NCI-H524 (cell line): ENCODE data around the gene CDK8.
"Not testable (repeated sequence)": the region's sequence is repeated elsewhere in the genome, so short reads cannot be mapped to it uniquely, and the experiment has no call there.

Source experiments
- DNase-seq, 2 experiments: peaks; one replicate each; lab custom pipeline; 2025; lab: John Stamatoyannopoulos, UW

CDK8 gene

DNA sequence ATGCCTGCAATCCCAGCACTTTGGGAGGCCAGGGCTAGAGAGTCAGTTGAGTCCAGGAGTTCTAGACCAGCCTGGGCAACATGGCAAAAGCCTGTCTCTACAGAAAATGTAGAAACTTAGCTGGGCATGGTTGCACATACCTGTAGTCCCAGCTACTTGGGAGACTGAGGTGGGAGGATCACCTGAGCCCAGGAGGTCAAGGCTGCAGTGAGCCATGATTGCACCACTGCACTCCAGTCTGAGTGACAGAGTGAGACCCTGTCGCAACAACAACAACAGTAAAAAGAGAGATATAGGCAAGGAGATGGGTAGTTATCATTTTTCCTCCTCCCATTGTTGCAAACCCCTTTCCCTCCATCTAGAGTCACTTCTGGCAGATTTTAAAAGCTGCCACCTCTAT, 62.2 kb downstream of the CDK8 start:
- DNase-seq: not testable (repeated sequence)

DNA sequence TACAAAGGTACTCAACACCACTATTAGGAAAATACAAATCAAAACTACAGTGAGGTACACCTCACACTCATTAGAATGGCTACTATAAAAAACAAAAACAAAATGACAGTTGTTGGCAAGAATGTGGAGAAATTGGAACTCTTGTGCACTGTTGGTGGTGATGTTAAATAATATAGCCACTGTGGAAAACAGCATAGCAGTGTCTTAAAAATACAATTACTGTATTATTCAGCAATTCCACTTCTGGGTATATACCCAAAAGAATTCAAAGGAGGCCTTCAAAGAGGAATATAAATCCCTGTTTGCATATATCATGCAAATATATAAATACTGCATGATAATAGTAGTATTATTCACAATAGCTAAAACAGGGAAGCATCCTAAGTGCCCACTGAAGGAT, 66.8 kb downstream of the CDK8 start:
- DNase-seq: no peak

DNA sequence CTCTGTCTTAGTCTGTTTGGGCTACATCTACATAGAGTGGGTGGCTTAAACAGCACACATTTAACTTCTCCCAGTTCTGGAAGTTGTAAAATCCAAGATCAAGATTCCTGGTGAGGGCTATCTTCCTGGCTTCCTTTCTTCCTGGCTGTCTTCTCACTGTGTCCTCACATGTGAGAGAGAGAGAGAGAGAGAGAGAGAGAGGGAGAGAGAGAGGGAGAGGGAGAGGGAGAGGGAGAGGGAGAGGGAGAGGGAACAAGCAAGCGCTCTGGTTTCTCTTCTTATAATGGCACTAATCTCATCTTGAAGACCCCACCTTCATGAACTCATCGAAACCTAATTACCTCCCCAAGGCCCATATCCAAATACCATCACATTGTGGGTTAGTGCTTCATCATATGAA, 69.2 kb downstream of the CDK8 start:
- no peak for DNase-seq

DNA sequence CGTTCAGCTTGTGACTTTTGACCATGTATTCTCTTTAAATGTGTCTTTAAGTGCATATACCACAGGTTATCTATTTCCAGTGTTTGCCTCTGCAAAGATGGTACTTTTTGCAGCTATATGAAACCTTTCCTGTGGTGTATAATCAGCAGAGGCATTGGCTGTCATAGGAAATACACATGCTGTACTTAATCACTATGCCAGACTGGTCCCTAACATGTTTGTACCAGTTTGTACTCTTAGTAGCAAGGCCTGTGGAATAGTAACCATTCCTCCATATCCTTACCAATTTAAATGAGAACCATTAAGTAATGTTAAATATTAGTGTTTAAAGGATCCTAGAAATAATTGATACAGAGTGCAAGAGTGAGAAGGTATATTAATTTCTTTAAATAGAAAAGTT, 69.8 kb downstream of the CDK8 start:
- DNase-seq: no peak

DNA sequence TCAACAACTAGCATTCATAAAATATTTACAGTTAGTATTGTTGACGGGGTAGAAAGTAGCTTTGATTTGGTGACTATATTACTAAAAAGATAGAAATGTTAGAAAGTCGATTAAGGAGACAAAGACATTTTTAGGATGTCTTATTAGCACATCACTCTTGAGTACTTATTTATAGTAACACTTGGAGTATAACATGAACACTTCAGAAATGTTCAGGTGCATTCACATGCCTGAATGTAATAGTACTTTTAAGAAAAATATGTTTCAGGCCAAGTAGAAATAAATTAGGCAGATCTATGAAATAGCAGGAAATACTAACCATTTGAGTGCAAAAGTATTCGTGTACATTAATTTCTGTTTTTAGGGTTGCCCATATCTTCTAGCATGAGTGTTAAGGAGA, 70.4 kb downstream of the CDK8 start:
- DNase-seq: no peak

DNA sequence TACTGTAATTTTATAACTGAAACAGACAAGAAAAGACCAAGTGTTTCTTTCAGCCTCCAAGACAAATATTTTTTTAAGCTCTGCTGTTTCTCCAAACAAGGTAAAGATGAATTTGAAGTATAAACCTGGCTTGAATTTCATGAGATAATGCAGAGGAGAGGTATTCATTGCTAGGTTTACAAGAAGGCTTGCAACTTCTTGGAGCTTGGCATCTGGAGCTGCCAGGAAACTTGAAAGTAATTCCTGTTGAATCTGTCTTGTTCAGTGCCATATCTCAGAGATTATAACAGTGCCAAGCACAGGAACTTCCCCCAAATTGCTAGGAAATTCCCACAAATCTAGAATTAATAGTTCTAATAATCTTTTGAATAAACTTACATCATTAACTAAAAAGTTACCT, 70.9 kb downstream of the CDK8 start:
- no peak for DNase-seq

DNA sequence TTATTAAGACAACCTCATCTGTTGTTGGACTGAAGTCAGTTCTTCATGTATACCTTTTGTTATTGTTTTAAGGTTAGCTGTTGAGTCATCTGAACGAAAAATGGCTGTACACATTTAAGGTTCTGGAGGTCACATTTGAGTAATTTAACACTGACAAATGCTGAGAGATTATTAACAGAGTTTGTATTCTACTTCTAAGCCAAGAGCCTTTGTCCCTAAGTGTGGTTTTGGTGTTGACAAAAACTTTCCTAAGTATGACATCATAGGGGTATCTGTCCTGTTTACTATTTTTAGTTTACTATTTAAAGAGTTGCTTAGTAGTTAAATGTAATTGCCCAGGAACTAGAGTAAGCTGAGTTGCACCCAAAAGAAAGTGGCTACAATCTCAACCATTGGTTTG, 71.9 kb downstream of the CDK8 start:
- no peak for DNase-seq

DNA sequence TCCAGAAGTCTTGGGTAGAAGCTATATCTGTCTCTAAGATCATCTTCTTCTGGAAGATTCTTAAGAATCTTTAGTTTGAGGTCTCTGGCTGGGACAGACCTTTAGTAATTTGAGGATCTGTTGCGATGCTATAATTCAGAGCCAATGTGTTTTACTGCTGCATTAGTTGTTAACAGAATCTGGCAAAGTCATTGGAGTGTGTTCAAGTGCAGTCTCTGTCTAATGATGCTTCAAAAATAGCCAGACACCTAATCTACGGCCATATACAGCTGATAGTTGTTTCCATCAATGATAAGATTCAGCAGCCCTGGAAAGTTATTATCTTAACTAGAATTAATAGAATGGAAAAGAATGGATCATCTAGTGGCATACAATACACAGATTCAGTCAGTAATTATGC, 72.6 kb downstream of the CDK8 start:
- no peak for DNase-seq

DNA sequence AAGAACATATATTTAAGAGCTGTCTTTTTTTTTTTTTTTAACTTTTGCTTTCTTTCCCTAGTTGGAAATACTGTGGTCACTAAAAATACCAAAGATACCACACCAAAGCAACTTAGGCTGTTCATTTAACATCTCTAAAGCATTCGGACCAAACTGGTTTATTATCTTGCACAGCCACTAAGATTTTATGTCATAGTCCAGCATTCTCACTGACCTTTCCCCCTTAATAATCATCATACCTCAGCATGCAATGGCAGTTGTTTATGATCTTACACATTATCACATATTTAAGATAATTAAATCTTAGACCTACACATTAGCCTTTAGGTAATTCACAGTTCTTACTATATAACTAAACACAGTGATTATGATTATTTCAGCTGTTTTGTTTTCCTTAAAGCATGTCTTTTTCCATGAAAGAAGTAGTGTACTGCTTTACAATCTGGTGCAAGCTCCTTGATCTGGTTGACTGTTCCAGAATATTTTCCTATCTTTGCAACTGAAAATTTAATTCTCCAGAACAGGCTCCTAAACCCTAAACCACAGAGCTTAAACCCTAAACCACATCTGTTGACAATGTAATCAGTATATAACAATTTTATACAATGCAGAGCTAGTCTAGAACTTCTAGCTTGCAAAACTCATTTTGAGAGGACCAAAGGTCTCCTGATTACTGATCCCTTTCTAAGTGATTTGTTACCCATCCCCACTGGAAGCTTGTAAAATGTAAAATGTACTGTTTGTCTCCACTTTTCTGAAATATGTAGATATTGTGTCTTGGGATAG, 74.2 kb downstream of the CDK8 start:
- DNase-seq: no peak

DNA sequence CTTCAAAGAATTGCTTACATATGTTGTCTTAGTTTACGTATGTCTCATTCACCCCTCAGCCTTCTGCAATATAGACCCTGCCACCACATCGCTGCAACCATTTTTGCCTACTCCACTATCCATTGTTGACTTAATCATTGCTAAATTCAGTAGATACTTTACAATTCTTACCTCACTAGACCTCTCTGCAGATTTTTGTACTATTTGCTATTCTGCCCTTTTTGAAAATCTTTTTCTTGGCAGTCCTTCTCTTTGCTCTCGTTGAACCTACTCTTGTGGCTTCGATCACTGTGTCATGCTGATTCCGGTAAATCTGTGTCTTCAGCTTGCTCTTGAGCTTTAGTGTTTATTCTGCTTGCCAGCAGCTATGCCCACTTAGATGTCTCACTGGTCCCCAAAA, 81.2 kb downstream of the CDK8 start:
- no peak for DNase-seq

DNA sequence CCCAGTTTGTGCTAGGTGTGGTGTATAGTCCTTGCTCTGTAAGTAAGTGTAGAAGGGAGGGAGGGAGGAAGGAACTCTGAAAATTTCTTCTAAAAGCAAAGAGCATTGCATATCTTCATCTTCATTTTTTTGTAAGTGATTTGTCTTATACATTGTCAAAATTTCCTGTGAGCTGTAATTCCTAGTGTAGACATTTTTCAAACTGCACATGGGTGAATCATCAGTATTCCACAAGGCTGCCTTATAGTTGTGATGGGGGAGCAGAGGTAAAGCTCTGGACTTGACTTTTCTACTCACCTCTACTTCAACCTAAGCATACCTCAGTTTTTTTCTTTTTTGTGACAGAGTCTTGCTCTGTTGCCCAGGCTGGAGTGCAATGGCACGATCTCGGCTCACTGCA, 86.9 kb downstream of the CDK8 start:
- no peak for DNase-seq

DNA sequence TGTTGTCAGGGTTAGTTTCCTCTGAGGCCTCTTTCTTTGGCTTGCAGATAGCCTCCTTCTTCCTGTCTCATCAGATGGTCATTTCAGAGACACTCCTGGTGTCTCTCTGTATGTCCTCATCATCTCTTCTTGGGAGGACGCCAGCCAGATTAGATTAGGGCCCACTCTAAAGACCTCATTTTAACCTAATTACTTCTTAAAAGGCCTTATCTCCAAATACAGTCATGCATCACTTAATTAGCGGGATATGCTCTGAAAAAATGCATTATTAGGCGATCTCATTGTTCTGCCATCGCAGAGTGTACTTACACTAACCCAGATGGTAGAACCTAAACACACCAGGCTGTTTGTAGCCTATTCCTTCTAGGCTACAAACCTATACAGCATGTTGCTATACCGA, 89.0 kb downstream of the CDK8 start:
- DNase-seq: peak; percentile 54 to 55

DNA sequence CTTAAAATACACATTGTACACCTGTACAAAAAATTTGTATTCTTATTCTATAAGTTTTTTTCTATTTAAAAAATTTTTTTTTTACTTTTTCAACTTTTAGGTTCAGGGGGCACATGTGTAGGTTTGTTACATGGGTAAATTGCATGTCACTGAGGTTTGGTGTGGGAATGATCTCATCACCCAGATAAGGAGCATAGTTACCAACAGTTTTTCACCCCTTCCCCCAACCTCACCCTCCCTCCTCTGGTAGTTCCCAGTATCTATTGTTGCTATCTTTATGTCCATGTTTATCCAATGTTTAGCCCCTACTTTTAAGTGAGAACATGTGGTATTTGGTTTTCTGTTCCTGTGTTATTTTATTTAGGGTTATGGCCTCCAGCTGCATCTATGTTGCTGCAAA, 89.9 kb downstream of the CDK8 start:
- DNase-seq: no peak

DNA sequence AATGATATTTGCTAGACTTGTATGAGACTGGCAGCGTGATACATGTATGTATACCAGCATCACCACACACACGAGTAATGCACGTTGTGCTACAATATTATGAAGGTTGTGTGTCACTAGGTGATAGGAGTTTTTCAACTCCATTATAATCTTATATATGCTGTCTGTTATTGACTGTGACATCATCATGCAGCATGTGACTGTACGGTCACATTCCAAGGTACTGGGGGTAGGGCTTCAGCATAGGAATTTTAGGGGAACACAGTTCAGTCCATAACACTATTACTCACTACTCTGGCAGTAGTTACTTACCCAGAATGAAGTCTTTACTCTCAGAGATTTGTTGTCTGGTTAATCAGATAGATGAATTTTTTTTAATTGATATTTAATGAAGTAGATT, 91.1 kb downstream of the CDK8 start:
- no peak for DNase-seq

DNA sequence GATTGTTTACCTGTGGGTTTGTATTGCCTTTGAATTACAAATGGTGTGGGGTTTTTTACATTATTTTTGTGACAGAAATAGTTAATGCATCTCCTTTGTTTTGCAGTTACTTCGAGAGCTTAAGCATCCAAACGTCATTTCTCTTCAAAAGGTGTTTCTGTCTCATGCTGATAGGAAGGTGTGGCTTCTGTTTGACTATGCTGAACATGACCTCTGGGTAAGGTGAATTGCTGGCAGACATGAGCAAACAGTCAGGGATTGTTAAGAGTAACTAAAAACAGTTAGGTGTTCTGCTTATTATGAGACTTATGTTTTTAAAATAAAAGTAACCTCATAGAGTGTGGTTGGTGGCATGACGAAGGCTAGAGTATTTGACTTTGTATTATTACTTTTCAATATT, 95.0 kb downstream of the CDK8 start:
- no peak for DNase-seq

DNA sequence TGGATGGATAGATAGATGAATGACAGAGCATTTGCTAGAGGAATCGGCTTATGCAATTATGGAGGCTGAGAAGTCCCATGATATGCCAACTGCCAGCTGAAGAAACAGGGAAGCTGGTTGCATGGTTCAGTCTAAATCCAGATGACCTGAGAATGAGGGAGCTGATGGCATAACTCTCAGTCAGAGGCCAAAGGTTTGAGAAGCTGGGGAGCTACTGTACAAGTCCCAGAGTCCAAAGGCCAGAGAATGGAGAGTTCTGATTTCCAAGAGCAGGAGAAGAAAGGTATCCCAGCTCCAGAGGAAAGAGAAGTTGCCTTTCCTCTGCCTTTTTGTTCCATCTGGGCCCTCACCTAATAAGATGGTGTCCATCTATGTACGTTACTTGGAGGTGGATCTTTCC, 108.3 kb downstream of the CDK8 start:
- DNase-seq: no peak

DNA sequence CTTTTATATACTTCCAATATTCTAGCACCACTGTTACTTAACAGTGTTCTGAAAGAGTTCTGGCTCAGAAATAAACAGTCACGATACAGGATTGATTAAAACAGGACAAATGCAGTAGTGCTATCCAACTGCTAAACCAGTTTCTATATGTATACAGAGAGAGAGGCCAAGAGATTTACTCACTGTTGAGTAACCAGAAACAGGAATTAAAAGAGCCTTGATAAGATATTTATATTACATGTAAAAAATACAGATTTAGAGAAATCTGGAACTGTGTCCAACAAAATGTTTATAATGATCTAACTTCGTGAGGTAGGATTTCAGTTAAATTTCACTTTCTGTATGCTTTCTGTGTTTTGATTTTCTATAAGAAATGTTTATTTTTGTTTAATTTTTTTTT, 116.6 kb downstream of the CDK8 start:
- DNase-seq: no peak

DNA sequence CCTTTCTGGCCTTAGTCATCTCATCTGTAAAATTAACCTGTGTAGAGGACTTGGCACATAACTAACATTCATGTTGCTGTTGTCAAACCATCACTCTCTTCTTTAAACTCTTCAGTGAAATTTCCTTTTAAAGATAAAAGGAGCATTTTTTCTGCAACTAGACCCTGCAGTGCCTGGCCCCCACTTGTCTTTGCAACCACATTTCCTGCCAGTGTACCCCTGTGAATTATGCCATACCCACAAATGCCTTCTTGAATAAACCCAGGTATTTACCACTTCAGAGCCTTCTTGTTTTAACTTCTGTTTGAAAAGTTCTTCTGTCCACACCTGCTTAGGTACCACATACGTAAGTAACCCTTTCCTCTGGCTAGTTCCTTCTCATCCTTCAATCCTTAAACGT, 118.8 kb downstream of the CDK8 start:
- no peak for DNase-seq

DNA sequence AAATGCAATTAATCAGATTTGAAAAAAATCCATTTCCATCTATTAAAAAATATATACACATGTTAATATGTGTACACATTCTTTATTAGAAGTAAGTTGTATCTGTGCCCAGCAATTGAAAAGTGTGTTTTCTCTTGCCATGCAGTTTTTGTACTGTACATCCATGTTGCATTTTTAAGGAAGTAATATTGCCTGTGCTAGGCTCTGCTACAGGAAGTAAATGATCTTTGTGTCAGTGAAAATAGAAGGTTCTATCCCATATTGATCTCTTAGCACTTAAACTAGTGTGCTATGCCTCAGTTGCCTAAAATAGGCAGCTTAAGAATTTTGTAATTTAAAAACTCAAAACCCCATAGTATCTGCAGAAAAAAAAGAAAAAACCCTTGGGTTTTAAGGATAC, 122.5 kb downstream of the CDK8 start:
- no peak for DNase-seq

DNA sequence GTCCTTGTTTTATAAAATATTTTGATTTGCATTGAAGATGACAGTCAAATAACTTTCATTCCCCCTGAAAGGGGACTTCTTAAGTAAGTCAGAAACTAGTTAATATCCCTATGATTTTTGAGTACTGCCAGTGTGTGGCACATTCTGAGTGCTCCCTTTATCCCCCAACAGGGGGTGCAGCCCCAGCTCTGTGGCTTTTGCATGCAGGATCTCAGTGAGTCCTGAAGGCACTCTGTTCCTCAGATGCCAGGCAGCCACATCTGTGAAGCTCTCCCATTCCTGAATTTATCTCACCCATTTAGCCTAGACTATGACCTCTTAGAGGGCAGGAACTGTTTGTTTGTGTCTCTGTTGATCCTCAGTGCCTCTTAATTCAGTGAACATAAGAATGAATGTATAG, 123.1 kb downstream of the CDK8 start:
- peak in 1 of 2 experiments; percentile 51 for DNase-seq

DNA sequence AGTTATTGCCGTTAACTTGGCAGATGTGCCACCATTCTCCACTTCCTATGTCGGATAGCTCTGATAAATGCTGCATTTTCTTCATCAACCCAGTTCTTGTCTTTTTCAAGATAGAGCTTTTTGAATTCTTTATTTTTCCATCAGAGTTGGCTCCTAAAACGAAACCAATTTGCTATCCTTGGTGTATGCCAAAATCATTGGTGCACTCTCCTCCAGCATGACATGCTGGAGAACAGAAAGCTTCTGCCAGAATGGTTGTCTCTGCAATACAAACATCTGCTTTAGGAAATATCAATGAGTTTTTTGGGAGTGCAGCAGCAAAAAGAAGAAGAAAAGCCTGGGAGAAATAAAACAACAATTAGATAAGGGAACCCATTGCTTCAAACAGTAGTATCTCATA, 124.2 kb downstream of the CDK8 start:
- no peak for DNase-seq

DNA sequence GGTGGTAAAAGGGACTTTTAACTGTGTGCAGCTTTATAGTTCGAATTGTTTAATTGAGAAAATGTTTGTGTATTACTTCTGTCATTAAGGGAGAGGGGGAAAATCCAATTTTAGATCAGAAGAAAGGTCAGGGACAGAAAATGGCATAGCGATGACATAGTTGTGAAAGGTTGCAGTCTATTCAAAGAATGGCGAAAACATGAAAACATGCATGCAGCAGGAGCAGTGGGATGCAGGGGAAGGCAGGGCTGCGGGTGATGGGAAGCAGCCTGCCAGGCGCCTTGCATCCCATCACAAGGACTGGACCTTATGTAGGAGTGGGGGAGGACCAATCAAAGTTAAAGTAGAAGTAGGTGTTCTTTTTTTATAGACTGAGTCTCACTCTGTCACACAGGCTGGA, 125.9 kb downstream of the CDK8 start:
- no peak for DNase-seq

DNA sequence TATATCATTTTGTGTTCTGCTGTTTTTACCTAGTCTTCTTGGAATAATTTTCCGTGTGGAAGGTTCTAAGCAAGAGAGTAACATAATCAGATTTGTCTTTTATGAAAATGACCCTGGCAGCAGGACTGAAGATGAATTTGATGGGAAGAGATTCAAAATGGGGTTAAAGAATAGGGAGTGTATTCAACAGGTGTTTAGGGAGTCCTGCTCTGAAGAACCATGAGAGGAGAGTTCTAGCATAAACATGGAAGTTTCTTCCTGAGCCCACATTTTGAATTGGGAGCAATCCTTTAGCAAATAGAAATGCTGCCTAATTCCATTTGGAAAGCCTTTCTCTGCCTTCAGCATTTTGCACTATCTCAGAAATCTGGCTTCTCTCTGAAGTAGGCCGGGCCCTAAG, 127.0 kb downstream of the CDK8 start:
- no peak for DNase-seq

DNA sequence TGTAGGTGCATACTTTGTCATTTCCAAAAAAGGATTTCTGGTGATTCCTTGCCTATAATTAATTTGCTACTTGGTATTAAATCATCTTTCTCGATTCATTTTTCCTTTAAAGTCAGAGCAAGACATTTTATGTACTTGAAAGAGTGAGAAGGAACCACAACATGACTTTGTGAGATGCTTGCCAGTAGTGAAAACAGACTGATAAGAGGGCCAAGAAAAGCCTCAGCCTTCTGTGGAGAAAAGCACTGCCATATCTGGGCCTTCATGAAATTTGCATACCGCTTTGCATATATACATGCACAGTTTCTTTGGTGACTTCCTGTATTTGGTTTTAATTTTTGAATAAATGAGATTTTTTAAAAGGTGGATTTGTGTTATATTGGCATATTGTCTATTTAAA, 128.4 kb downstream of the CDK8 start:
- no peak for DNase-seq

DNA sequence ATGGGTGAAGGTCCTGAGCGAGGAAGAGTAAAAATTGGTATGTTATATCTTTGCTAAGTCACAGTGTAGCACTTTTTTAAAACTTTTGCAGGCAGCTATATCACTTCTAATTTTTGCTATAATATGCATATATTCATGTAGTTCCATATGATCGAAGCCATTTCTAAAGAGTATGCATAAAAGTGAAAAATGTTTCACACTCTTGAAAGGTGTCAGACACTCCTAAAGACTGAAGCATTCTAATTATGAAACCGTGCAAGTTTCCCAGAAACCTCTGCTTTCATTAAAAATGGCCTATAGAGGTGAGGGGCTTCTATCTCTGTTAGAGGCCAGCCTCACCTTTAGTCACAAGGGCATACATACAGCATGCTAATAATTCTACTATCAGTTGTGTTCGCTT, 128.9 kb downstream of the CDK8 start:
- no peak for DNase-seq
